ENCODE results near the gene FASLG.
A peak's percentile ranks its signal among the peaks of the same experiment; 100 is the strongest.

Gene FASLG

GRCh38 chr1:172647110-172647564, 11.8 kb upstream of the FASLG start:
- DNase-seq = no peak

DNA sequence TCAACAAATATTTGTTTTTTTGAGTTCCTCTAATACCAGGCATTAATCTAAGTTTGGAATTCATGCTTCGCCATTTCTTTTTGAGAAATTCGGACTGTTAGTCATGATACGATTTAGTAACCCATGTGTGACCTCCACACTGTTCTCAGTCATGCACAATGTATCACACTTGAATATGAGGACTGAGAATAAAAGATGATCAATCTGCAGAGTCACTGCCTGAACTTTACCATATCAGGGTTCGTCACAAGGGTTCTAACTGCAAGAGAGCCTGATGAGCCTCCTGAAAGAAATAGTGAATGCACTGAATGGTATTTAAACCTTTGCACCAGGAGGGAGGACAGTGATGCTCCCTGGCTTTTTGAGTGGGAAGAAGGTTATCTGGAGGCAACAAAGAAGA, 10.9 kb upstream of the FASLG start:
- DNase-seq = no peak

DNA sequence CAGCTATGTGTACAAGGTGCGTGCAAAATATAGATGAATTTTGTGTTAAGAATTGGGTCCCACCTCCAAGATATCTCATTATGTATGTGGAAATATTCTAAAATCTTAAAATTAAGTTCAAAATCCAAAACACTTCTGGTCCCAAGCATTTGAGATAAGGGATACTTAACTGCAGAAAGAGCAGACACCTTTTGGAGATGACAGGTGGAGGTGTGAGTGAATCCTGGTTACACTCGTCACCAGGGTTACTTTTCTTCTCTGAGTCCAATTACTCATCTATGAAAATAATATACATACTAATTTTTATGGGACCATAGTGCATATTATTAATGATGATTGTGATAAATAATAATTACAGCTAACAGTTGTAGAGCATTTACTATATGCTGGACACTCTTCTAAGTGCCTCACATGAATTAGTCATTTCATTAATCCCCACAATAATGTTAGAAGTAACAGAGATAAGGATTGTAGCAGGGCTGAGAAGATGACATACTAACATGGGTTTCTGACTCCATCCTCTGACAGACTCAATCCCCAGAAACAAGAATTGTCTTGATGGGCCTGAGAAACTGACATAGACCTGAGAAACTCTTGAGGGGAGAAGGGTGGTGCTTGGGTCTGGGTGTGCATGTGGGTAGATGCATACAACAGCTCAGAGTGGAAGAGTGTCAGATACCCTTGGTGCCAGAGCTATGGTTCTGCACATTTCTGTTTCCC, 8.3 kb upstream of the FASLG start:
- no peak for DNase-seq

GRCh38 chr1:172653015-172653709, 5.7 kb upstream of the FASLG start:
- DNase-seq = no peak

DNA sequence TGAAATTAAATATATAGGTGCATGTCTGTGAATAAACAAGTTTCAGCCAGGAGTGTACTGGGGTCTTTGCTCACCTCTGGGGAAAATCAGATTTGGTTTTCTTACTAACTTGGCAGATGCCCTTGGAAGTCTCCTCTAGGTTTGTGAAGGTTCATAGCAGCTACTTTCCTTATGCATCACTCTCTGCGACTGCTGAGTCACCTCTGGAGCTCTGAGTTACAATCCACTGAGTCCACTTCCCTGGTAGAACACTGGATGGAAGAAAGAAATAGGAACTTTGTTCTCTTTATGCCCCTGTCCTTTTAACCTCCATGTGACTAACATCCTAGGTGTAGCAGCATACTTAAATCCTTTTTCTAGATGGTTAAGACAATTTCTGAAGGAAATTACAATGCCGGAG, 4.4 kb upstream of the FASLG start:
- no peak for DNase-seq

- DNase-seq = no peak
These were observed 2.3 kb upstream of the FASLG start for GRCh38 chr1:172656576-172656975.

- no peak for DNase-seq
These were observed 1.3 kb upstream of the FASLG start for GRCh38 chr1:172657586-172657985.

DNA sequence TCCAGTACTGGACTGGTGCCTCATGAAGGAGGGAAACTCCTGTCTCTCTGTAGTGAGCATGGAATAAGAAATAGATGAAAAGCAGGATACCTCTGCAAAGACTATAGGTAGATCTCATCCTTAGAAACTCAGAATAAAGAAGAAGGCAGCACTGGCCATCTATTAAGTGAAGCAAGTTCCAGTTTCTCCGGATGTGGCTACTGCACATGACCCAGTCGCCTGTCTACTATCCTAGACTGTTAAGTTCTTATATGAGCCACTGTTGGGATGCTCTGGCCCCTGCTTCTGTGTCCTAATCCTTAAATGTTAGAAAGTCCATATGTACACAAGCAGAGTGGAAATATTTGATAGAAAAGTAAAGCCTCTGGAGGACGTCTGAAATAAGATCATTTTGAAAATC, 2.2 kb downstream of the FASLG start:
- DNase-seq = no peak

- DNase-seq = peak; percentile 1
These were observed 3.7 kb downstream of the FASLG start for GRCh38 chr1:172662464-172663109.

DNA sequence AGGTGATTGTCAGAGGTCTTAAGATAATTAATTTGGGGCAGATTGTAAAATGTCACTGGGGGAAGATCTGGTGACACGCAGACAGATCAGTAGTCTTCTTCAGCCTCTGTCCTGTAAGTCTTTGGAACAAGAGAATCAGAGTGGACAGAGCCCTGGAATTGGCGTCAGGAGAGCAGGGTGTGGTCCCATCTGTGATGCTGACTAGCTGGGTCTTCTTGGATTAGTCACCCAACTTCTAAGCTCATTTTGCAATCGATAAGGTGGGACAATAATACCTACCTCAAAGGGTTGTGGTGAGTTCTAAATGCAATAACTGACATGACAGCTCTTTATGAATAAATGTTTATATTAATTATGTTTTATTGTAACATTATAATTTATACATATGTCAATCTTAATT, 4.8 kb downstream of the FASLG start:
- no peak for DNase-seq

DNA sequence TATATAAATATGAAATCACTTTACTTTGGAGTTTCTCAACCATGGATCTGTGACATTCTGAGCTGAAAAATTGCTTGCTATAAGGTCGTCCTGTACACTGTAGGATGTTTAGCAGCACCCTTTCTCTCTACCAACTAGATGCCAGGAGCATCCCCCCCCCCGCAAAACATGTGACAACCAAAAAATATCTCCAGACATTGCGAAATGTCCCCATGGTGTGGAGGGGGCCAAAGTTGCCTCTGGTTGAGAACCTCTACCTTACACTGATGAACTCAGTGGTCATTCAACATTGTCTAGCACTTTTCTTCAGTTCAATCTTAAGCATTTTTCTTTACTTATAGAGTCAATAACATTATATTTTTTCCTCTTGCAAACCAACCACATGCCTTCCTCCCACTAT, 9.2 kb downstream of the FASLG start:
- no peak for DNase-seq

- no peak for DNase-seq
These were observed 10.1 kb downstream of the FASLG start for GRCh38 chr1:172669011-172669410.

DNA sequence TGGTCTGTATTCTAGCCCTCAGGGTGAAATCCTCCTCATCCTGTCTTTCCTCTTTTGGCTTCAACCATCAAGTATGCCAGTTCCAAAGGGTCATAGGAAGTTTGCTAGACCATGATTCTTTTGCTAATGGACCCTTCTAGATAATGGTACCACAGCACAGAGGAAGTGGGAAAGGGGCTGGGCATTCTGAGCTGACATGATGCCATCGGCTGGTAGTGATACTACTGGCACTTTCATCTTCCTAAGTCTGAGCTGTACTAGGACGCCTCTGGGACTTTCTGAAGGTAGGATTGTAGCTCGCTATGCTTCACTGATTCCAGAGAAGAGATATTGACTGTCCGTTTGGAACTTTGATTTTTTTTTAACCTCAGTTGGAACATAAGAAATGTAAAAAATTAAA, 11.4 kb downstream of the FASLG start:
- no peak for DNase-seq

- DNase-seq = no peak
These were observed 11.9 kb downstream of the FASLG start for GRCh38 chr1:172670791-172671190.

DNA sequence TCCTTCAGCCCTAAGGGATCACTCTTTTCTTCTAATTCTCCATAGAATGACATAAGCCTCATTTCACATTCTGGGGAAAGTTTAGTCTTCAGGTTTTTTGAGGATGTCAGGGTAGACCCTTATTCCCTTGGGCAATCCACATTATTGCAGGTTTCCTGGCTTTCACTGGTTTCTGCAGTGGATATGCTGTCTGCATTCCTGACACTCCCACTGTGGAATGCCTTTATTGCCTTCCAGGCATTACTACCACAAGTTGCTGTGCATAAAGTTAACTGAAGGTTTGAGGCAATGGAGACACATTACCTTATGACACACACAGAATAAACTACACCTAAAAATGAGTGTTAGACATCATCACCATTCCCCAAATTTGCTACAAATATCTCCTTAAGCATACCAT, 12.7 kb downstream of the FASLG start:
- no peak for DNase-seq

DNA sequence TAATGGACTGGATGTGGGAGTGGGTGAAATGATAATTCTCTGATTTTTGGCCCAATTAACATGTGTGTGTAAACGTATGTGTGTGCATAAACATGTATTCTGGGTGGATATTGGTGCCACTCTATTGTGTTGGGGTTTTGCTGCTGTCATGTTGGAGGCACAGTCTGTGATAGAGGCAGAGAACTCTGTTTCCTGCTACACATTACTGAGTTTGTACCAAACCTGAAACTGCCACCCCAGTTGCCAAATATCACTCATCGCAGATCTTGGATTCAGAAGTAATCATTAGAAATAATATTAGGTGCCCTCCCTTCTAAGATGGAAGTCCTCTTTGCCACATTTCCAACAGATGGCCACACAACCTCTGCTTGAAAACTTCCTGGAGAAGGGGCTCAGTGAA, 13.8 kb downstream of the FASLG start:
- no peak for DNase-seq

GRCh38 chr1:172673761-172674160, 14.9 kb downstream of the FASLG start:
- no peak for DNase-seq

- DNase-seq = no peak
These were observed 16.1 kb downstream of the FASLG start for GRCh38 chr1:172674831-172675613.

GRCh38 chr1:172679000-172679772, 20.3 kb downstream of the FASLG start:
- no peak for DNase-seq

GRCh38 chr1:172680244-172680643, 21.3 kb downstream of the FASLG start:
- no peak for DNase-seq

DNA sequence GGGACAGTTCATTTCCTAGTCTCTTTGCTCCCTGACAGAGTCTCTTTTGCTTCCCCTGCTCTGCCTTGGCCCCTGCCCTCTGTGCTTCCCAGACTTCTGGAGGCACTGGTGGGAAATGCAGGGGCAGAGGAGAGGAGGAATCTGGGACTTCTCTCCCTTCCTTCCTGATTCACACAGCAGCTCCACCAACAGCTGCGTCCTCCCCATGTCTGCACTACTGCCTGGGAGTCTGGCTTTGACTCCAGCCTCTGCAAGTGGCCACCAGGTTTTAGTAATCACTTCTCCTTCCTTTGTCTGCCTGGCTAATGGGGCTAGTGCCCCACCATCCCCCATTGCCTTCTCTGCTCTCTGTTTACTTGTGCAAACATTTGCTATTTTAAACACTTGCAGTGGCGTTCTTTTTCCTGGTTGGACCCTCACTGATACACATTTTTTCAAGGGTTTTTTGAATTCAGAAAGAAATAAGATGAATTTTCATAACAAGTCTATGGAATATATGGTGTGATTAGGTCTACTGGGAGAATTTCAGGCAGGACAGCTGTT, 21.9 kb downstream of the FASLG start:
- DNase-seq = no peak

DNA sequence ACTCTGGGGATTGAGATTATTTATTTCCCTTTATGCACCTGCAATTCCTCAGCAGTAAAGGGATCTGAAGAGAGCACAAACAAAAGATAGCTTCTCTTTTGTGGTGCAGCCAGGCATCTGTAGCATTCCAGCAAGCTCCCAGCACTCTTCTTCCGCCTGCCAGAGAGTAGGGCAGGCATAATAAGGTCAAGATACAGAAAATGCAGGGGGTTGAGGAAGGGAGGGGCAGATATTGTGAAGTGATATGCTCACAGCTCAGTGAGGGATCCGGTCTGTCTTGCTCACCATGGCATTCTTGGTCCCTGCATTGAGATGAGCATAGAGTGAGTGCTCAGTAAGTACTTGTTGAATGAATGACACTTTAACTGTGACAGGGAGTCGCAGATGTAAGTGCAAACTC, 23.9 kb downstream of the FASLG start:
- no peak for DNase-seq

Measured in midbrain (tissue), 1 donor.